Activated naive CD8-positive, alpha-beta T cell treated with anti-CD3 and anti-CD28 coated beads, Interleukin-2, amount 10 ng/mL, durations not matched to agents 7 days and 5 days (primary cell): ENCODE results near the gene TMEM175. TPM values are rescaled to one million over a fixed set of nuclear protein-coding genes. Genes with fewer than 3 reads are reported as not detected.
"Not testable (repeated sequence)": the region's sequence is repeated elsewhere in the genome, so short reads cannot be mapped to it uniquely, and the experiment has no call there.

Source experiments
- ATAC-seq: fragments of 150-1000 bp; cut with Tn5 transposase; one replicate; pipeline ENCODE4 v1.10.0; 2021; ENCODE audit warnings: low read depth, moderate library complexity
- POLR2A ChIA-PET: fragments of 350-600 bp; sonication (Branson Sonifier 250); formaldehyde crosslinking; loops from one replicate; lab custom pipeline; 2021; ENCODE audit warnings: antibody characterized with exemption; lab: Charles Lee
- DNase-seq: peaks from one replicate; pipeline ENCODE4 v3.0.0; 2021
- H3K27ac Mint-ChIP-seq: one replicate; pipeline ENCODE4 v1.8.0; 2022; ENCODE audit warnings: mild to moderate bottlenecking, mixed read lengths
- H3K27me3 Mint-ChIP-seq: one replicate; pipeline ENCODE4 v1.8.0; 2022; ENCODE audit warnings: mild to moderate bottlenecking, moderate library complexity, mixed read lengths
- H3K36me3 Mint-ChIP-seq: one replicate; pipeline ENCODE4 v1.8.0; 2021; ENCODE audit warnings: mild to moderate bottlenecking, mixed read lengths
- H3K4me1 Mint-ChIP-seq: one replicate; pipeline ENCODE4 v1.8.0; 2021; ENCODE audit warnings: mixed read lengths
- H3K4me3 Mint-ChIP-seq: one replicate; pipeline ENCODE4 v1.8.0; 2022; ENCODE audit warnings: mild to moderate bottlenecking, moderate library complexity, mixed read lengths
- H3K9me3 Mint-ChIP-seq: one replicate; pipeline ENCODE4 v1.8.0; 2021; ENCODE audit warnings: mixed read lengths
- total RNA-seq, 2 experiments: library from RNA; stranded (reverse); gene quantifications; one replicate each; pipeline ENCODE4 v1.2.3, GENCODE V29; 2021

The TMEM175 gene
- total RNA-seq, 2 experiments from 2014 or later: 38.2 to 39.8 TPM

GRCh38 chr4:996030-996996 lies 64.1 kb downstream of the TMEM175 start:
- Mint-ChIP-seq H3K9me3 (no peaks in the 10 kb centered on the region), H3K27ac (no peak overlapping the region), H3K4me3 (no peak overlapping the region), H3K4me1 (no peaks in the 10 kb centered on the region), H3K27me3 (peaks cover 25% of the 10 kb centered on the region), H3K36me3 (no peaks in the 10 kb centered on the region)
- DNase-seq (no peak), ATAC-seq (no peak)
- POLR2A ChIA-PET: no interaction called here

DNA sequence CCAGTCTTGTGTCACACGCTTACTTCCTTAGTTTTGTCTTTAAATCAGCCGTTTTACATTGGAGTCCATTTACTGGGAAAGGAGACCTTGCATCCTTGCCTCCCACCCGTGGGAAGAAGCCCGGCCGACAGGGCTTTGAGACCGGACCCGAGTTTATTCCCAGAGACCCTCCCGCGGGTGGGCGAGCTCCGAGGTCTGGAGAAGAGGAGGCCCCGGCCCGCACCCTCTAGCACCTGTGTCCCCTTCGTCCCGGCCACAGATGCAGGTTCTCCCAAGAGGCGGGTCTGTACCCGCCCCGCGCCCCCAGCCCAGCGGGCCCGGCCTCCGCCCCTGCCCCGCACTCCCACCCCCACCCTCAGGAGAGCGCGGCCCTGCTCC lies 64.7 kb downstream of the TMEM175 start:
- no peaks in the 10 kb centered on the region for H3K36me3 Mint-ChIP-seq
- no peaks in the 10 kb centered on the region for H3K9me3 Mint-ChIP-seq
- H3K4me3 Mint-ChIP-seq: no peak overlapping the region
- DNase-seq (no peak), ATAC-seq (no peak)
- no peaks in the 10 kb centered on the region for H3K4me1 Mint-ChIP-seq
- H3K27me3 Mint-ChIP-seq: peaks cover 27% of the 10 kb centered on the region
- POLR2A ChIA-PET: no interaction called here
- H3K27ac Mint-ChIP-seq: no peak overlapping the region

- Mint-ChIP-seq H3K27me3 (peaks cover 27% of the 10 kb centered on the region), H3K27ac (no peak overlapping the region), H3K4me1 (no peaks in the 10 kb centered on the region), H3K9me3 (no peaks in the 10 kb centered on the region), H3K4me3 (no peak overlapping the region), H3K36me3 (no peaks in the 10 kb centered on the region)
- POLR2A ChIA-PET: no interaction called here
- ATAC-seq (peak; percentile 20), DNase-seq (no peak)
Observed at GRCh38 chr4:997375-998071, 65.3 kb downstream of the TMEM175 start.

DNA sequence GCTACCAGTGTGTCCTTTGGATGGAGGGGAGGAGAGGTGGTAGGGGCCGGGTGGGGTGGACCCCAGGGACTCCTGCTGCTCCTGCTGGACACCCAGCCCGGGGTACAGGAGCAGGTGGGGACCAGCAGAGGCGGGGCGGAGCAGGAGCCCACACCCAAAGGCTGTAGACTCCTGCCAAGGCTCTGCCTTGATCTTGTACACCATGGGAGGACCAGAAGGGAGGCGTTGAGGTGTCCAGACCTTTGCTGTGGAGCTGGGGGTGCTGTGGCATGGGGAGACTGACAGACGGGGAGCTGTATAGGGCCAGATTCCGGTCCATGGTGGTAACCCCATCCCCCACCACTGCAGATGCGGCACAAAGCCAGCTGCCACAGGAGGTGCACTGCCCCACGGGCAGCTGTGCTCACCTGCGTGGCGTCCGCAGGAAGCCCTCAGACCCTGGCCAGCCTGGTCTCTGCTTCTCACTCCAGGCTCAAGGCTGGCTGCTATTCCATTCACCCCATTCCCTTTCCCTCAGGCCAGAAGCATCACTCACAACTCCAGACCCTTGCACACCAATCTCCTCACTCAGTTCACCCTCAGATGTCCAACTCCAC lies 65.9 kb downstream of the TMEM175 start:
- H3K4me1 Mint-ChIP-seq: no peaks in the 10 kb centered on the region
- no peaks in the 10 kb centered on the region for H3K36me3 Mint-ChIP-seq
- peaks cover 27% of the 10 kb centered on the region for H3K27me3 Mint-ChIP-seq
- no peak for DNase-seq
- no peak overlapping the region for H3K27ac Mint-ChIP-seq
- POLR2A ChIA-PET: no interaction called here
- no peak for ATAC-seq
- H3K9me3 Mint-ChIP-seq: no peaks in the 10 kb centered on the region
- H3K4me3 Mint-ChIP-seq: no peak overlapping the region

- H3K4me3 Mint-ChIP-seq, POLR2A ChIA-PET, H3K27ac Mint-ChIP-seq: not testable (repeated sequence)
Observed at GRCh38 chr4:999240-999863, 67.1 kb downstream of the TMEM175 start.

GRCh38 chr4:999882-1000425 lies 67.7 kb downstream of the TMEM175 start:
- Mint-ChIP-seq H3K4me1 (no peaks in the 10 kb centered on the region), H3K9me3 (no peaks in the 10 kb centered on the region), H3K27me3 (peaks cover 32% of the 10 kb centered on the region), H3K4me3 (no peak overlapping the region), H3K36me3 (no peaks in the 10 kb centered on the region), H3K27ac (no peak overlapping the region)
- ATAC-seq: no peak
- POLR2A ChIA-PET: no interaction called here
- DNase-seq: no peak

More at GRCh38 chr4:999240-999863, 67.1 kb downstream of the TMEM175 start:
- DNase-seq, H3K36me3 Mint-ChIP-seq, H3K9me3 Mint-ChIP-seq, H3K4me1 Mint-ChIP-seq, ATAC-seq: not testable (repeated sequence)
- peaks cover 32% of the 10 kb centered on the region for H3K27me3 Mint-ChIP-seq

GRCh38 chr4:1000686-1001260 lies 68.5 kb downstream of the TMEM175 start:
- Mint-ChIP-seq H3K27me3 (peaks cover 34% of the 10 kb centered on the region), H3K36me3 (no peaks in the 10 kb centered on the region), H3K27ac (no peak overlapping the region), H3K4me3 (no peak overlapping the region), H3K9me3 (no peaks in the 10 kb centered on the region), H3K4me1 (no peaks in the 10 kb centered on the region)
- ATAC-seq (no peak), DNase-seq (no peak)
- POLR2A ChIA-PET: no interaction called here

GRCh38 chr4:1001561-1002130 lies 69.4 kb downstream of the TMEM175 start:
- no peaks in the 10 kb centered on the region for H3K9me3 Mint-ChIP-seq
- ATAC-seq (no peak), DNase-seq (no peak)
- no peaks in the 10 kb centered on the region for H3K36me3 Mint-ChIP-seq
- no peak overlapping the region for H3K27ac Mint-ChIP-seq
- POLR2A ChIA-PET: no interaction called here
- H3K27me3 Mint-ChIP-seq: peaks cover 36% of the 10 kb centered on the region
- no peaks in the 10 kb centered on the region for H3K4me1 Mint-ChIP-seq
- H3K4me3 Mint-ChIP-seq: no peak overlapping the region

- POLR2A ChIA-PET: no interaction called here
- DNase-seq: no peak
- Mint-ChIP-seq H3K27ac (no peak overlapping the region), H3K4me3 (no peak overlapping the region), H3K27me3 (peaks cover 38% of the 10 kb centered on the region), H3K9me3 (no peaks in the 10 kb centered on the region), H3K36me3 (no peaks in the 10 kb centered on the region), H3K4me1 (no peaks in the 10 kb centered on the region)
- peak; percentile 4 for ATAC-seq
Observed at GRCh38 chr4:1002131-1002630, 69.9 kb downstream of the TMEM175 start.

- Mint-ChIP-seq H3K36me3 (no peaks in the 10 kb centered on the region), H3K27me3 (peaks cover 41% of the 10 kb centered on the region), H3K4me1 (no peaks in the 10 kb centered on the region), H3K27ac (no peak overlapping the region), H3K9me3 (no peaks in the 10 kb centered on the region), H3K4me3 (no peak overlapping the region)
- ATAC-seq (peak; percentile 8), DNase-seq (no peak)
- POLR2A ChIA-PET: no interaction called here
Observed at GRCh38 chr4:1002631-1003251, 70.5 kb downstream of the TMEM175 start.

DNA sequence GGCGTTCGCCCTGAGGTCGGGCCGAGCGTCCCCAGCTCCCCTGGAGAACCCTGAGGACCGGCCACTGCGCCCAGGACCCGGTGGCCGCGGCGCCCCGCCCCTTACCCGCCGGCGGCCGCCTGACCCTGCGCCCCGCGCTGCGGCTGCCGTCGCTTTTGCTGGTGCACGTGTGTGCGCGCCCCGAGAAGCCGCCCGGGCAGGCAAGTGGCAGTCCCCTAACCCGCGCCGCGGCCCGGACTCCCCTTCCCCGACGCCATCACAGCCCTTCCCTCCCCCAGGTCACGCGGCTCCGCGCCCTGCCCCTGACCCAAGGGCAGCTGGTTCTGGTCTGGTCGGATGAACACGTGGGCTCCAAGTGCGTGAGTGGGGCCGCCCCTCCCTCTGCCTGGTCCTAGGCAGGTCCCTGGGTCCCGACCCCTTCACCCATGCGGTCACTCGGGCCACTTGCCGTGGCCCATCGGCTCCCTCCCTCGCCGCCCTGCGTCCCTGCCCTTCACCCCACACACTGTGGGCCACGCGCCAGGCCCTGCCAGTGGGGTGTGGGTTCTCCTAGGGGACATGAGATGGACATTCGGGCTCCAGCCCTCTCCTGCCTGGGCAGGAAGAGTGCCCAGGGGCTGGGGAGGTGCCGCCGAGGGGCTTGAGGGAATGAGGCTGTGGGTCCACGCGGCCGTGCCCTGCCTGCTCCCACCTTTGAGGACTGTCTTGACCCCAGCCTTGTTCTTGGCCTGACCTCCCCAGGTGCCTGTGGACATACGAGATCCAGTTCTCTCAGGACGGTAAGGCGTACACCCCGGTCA lies 71.2 kb downstream of the TMEM175 start:
- ATAC-seq (no peak), DNase-seq (no peak)
- no peaks in the 10 kb centered on the region for H3K9me3 Mint-ChIP-seq
- peaks cover under 1% of the 10 kb centered on the region for H3K4me1 Mint-ChIP-seq
- H3K27me3 Mint-ChIP-seq: peaks cover 44% of the 10 kb centered on the region
- H3K4me3 Mint-ChIP-seq: no peak overlapping the region
- H3K36me3 Mint-ChIP-seq: no peaks in the 10 kb centered on the region
- no peak overlapping the region for H3K27ac Mint-ChIP-seq
- POLR2A ChIA-PET: no interaction called here
